ENCODE data around the gene ARSG.
"Not testable (repeated sequence)": the region's sequence is repeated elsewhere in the genome, so short reads cannot be mapped to it uniquely, and the experiment has no call there.

ARSG gene

DNA sequence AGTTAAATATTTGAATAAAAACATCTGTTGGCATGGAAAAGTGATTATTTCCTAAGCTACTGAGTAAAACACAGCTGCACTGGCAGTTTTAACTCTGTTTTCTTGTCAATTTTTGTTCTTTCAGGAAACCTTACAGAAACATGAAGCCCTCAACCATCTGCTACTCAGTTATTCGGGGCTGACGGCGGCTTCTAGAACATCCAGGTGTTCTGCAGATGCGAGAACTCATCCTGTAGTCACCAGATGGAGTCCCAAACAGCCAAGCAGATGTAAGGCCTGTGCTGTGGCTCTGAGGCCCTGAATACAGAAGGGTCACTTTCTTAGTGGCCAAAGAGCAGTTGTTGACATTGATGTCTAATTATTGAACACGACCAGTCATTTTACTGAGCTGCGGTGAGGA lies 15.5 kb downstream of the ARSG start:
- H3K9me3 ChIP-seq (ENCODE audit: low read length), result 0 out of 2 replicates have a peak, but pooled peaks cover 7% of the 10 kb centered on the region
- H3K4me3 ChIP-seq (ENCODE audit: low read depth, low read length, poor library complexity, severe bottlenecking), result no peak overlapping the region
- H3K27ac ChIP-seq (ENCODE audit: low read depth, low read length, poor library complexity, severe bottlenecking), result no peak overlapping the region
- no peak overlapping the region for H3K9ac ChIP-seq (ENCODE audit: low read length)
- H3F3A ChIP-seq (ENCODE audit: insufficient read depth, low read length), result no peaks in the 10 kb centered on the region
- H3K4me2 ChIP-seq (ENCODE audit: low read length), result no peak overlapping the region
- H3K4me1 ChIP-seq (ENCODE audit: insufficient read depth, low read length, severe bottlenecking), result no peaks in the 10 kb centered on the region
- H4K20me1 ChIP-seq (ENCODE audit: insufficient read depth, low read length), result no peaks in the 10 kb centered on the region
- TF ChIP-seq, protein P1, sequence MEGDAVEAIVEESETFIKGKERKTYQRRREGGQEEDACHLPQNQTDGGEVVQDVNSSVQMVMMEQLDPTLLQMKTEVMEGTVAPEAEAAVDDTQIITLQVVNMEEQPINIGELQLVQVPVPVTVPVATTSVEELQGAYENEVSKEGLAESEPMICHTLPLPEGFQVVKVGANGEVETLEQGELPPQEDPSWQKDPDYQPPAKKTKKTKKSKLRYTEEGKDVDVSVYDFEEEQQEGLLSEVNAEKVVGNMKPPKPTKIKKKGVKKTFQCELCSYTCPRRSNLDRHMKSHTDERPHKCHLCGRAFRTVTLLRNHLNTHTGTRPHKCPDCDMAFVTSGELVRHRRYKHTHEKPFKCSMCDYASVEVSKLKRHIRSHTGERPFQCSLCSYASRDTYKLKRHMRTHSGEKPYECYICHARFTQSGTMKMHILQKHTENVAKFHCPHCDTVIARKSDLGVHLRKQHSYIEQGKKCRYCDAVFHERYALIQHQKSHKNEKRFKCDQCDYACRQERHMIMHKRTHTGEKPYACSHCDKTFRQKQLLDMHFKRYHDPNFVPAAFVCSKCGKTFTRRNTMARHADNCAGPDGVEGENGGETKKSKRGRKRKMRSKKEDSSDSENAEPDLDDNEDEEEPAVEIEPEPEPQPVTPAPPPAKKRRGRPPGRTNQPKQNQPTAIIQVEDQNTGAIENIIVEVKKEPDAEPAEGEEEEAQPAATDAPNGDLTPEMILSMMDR (IDR thresholded peaks at IDR 0.05; ENCODE audit: low read length), result no peak
- no peak for TF ChIP-seq EZH2 (IDR thresholded peaks at IDR 0.05; ENCODE audit: borderline replicate concordance, low read length)
- H3K36me3 ChIP-seq (ENCODE audit: insufficient read depth, low read length), result peaks cover 35% of the 10 kb centered on the region
- no peaks in the 10 kb centered on the region for H3K27me3 ChIP-seq (ENCODE audit: insufficient read depth, low read length)
- H3K9me2 ChIP-seq (ENCODE audit: low read depth, low read length), result no peaks in the 10 kb centered on the region
- no peaks in the 10 kb centered on the region for H3K79me2 ChIP-seq (ENCODE audit: insufficient read depth, low read length)
- H2AFZ ChIP-seq (ENCODE audit: low read length), result no peak overlapping the region

DNA sequence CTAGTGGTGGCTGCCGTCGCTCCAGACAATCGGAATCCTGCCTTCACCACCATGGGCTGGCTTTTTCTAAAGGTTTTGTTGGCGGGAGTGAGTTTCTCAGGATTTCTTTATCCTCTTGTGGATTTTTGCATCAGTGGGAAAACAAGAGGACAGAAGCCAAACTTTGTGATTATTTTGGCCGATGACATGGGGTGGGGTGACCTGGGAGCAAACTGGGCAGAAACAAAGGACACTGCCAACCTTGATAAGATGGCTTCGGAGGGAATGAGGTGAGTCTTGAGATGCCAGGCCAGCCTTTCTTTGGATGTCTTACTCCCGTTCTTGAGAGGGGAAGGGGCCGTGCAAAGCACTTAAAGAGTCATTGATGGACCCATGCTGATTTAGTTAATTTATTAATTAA lies 16.1 kb downstream of the ARSG start:
- H4K20me1 ChIP-seq (ENCODE audit: insufficient read depth, low read length), result no peaks in the 10 kb centered on the region
- TF ChIP-seq EZH2 (IDR thresholded peaks at IDR 0.05; ENCODE audit: borderline replicate concordance, low read length), result no peak
- TF ChIP-seq, protein P1 (IDR thresholded peaks at IDR 0.05; ENCODE audit: low read length), result no peak
- no peak overlapping the region for H2AFZ ChIP-seq (ENCODE audit: low read length)

DNA sequence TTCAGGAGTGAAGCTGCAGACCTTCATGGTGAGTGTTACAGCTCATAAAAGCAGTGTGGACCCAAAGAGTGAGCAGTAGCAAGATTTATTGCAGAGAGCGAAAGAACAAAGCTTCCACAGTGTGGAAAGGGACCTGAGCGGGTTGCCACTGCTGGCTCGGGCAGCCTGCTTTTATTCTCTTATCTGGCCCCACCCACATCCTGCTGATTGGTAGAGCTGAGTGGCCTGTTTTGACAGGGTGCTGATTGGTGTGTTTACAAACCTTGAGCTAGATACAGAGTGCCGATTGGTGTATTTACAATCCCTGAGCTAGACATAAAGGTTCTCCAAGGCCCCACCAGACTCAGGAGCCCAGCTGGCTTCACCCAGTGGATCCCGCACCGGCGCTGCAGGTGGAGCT lies 17.2 kb downstream of the ARSG start:
- not testable (repeated sequence) for H3K79me2 ChIP-seq (ENCODE audit: insufficient read depth, low read length); H3K4me1 ChIP-seq (ENCODE audit: insufficient read depth, low read length, severe bottlenecking); H3K4me2 ChIP-seq (ENCODE audit: low read length); H2AFZ ChIP-seq (ENCODE audit: low read length); H3K9ac ChIP-seq (ENCODE audit: low read length); H3K9me3 ChIP-seq (ENCODE audit: low read length); H3K27ac ChIP-seq (ENCODE audit: low read depth, low read length, poor library complexity, severe bottlenecking); H3K27me3 ChIP-seq (ENCODE audit: insufficient read depth, low read length); H3K4me3 ChIP-seq (ENCODE audit: low read depth, low read length, poor library complexity, severe bottlenecking); H4K20me1 ChIP-seq (ENCODE audit: insufficient read depth, low read length); H3F3A ChIP-seq (ENCODE audit: insufficient read depth, low read length); H3K9me2 ChIP-seq (ENCODE audit: low read depth, low read length)
- peaks cover 35% of the 10 kb centered on the region for H3K36me3 ChIP-seq (ENCODE audit: insufficient read depth, low read length)

More for the DNA sequence above, 16.1 kb downstream of the ARSG start:
- no peaks in the 10 kb centered on the region for H3K27me3 ChIP-seq (ENCODE audit: insufficient read depth, low read length)
- no peaks in the 10 kb centered on the region for H3K9me2 ChIP-seq (ENCODE audit: low read depth, low read length)
- H3K9me3 ChIP-seq (ENCODE audit: low read length), result 0 out of 2 replicates have a peak, but pooled peaks cover 7% of the 10 kb centered on the region
- no peak overlapping the region for H3K9ac ChIP-seq (ENCODE audit: low read length)
- H3K79me2 ChIP-seq (ENCODE audit: insufficient read depth, low read length), result no peaks in the 10 kb centered on the region
- no peaks in the 10 kb centered on the region for H3F3A ChIP-seq (ENCODE audit: insufficient read depth, low read length)
- no peak overlapping the region for H3K27ac ChIP-seq (ENCODE audit: low read depth, low read length, poor library complexity, severe bottlenecking)
- no peak overlapping the region for H3K4me3 ChIP-seq (ENCODE audit: low read depth, low read length, poor library complexity, severe bottlenecking)
- H3K4me2 ChIP-seq (ENCODE audit: low read length), result no peak overlapping the region
- H3K36me3 ChIP-seq (ENCODE audit: insufficient read depth, low read length), result peaks cover 35% of the 10 kb centered on the region
- H3K4me1 ChIP-seq (ENCODE audit: insufficient read depth, low read length, severe bottlenecking), result no peaks in the 10 kb centered on the region

DNA sequence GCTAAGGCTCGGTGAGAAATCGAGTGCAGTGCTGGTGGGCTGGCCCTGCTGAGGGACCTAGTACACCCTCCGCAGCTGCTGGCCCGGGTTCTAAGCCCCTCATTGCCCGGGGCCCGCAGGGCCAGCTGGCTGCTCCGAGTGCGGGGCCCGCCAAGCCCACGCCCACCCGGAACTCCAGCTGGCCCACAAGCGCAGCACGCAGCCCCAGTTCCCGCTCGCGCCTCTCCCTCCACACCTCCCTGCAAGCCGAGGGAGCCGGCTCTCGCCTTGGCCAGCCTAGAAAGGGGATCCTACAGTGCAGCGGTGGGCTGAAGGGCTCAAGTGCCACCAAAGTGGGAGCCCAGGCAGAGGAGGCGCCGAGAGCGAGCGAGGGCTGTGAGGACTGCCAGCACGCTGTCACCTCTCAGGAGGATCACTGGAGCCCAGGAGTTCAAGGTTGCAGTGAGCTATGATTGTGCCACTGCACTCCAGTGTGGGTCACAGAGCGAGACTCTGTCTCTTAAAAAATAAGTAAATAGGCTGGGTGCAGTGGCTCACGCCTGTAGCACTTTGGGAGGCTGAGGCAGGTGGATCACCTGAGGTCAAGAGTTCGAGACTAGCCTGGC lies 17.9 kb downstream of the ARSG start:
- peaks cover 35% of the 10 kb centered on the region for H3K36me3 ChIP-seq (ENCODE audit: insufficient read depth, low read length)
- not testable (repeated sequence) for H3K4me1 ChIP-seq (ENCODE audit: insufficient read depth, low read length, severe bottlenecking); H3K27me3 ChIP-seq (ENCODE audit: insufficient read depth, low read length); H3K9ac ChIP-seq (ENCODE audit: low read length); H3F3A ChIP-seq (ENCODE audit: insufficient read depth, low read length); H3K9me3 ChIP-seq (ENCODE audit: low read length); H3K9me2 ChIP-seq (ENCODE audit: low read depth, low read length); H3K4me2 ChIP-seq (ENCODE audit: low read length); H4K20me1 ChIP-seq (ENCODE audit: insufficient read depth, low read length); H3K4me3 ChIP-seq (ENCODE audit: low read depth, low read length, poor library complexity, severe bottlenecking); H3K79me2 ChIP-seq (ENCODE audit: insufficient read depth, low read length); H2AFZ ChIP-seq (ENCODE audit: low read length); H3K27ac ChIP-seq (ENCODE audit: low read depth, low read length, poor library complexity, severe bottlenecking)

All from OCI-LY1 (cell line).